Right hindlimb (tissue), 1 donor: ENCODE results near the gene FAM111A.
"Not testable (repeated sequence)": the region's sequence is repeated elsewhere in the genome, so short reads cannot be mapped to it uniquely, and the experiment has no call there.

Source experiments
- DNase-seq: peaks from one replicate; pipeline ENCODE4 v3.0.0-alpha.2; 2018

The FAM111A gene, protein sequence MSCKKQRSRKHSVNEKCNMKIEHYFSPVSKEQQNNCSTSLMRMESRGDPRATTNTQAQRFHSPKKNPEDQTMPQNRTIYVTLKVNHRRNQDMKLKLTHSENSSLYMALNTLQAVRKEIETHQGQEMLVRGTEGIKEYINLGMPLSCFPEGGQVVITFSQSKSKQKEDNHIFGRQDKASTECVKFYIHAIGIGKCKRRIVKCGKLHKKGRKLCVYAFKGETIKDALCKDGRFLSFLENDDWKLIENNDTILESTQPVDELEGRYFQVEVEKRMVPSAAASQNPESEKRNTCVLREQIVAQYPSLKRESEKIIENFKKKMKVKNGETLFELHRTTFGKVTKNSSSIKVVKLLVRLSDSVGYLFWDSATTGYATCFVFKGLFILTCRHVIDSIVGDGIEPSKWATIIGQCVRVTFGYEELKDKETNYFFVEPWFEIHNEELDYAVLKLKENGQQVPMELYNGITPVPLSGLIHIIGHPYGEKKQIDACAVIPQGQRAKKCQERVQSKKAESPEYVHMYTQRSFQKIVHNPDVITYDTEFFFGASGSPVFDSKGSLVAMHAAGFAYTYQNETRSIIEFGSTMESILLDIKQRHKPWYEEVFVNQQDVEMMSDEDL

DNA sequence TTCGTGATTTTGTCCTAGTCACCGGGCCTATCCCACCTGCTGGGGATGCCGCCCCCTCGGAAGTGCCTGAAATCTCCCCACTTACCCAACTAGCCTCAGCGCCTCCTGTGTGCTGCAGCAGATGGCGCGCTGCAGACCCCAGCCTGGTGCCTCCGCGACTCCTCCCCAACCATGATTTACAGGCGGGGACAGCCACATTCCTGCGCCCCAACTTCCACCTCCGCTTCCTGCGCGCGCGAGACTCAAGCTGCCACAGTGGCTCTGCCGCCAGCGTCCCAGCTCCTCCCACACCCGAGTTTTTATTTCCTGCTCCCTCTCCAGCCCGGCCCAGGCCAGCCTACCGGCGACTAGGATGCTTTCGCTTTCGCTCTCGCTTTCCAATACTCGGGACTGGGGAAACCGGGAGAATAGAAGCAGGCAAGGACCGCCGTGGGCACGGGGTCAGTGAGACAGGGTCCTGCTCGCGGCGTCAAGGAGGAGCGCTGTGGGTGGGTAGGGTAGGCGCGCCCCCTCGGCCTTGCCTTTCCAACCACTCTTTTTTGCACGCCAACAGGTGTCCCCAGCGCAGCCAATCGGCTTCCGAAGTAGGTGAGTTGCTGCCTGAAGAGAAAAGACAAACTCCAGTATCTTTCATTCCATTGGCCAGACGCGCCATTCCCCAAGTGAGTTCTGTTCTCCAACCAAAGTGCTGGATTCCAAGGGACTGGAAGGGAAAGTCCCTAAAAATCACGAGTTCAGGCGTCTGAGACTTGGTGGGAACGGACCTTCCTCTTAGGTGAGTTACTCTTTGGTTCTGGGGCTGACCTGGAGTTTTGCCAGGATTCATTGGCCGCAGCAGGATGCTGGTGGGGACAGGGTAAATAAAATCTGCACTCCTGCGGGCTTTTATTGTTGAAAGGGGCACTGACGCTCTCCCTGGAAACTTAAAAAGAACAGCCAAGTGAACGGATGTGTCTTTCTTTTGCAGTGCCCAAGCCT lies at the start of gene FAM111A:
Gene FAM111A, plus strand, starts transcription at position 327 of the 978 bp plus-strand sequence. CDS start 6,017 bp downstream, outside the sequence.
- peak; percentile 94 for DNase-seq

DNA sequence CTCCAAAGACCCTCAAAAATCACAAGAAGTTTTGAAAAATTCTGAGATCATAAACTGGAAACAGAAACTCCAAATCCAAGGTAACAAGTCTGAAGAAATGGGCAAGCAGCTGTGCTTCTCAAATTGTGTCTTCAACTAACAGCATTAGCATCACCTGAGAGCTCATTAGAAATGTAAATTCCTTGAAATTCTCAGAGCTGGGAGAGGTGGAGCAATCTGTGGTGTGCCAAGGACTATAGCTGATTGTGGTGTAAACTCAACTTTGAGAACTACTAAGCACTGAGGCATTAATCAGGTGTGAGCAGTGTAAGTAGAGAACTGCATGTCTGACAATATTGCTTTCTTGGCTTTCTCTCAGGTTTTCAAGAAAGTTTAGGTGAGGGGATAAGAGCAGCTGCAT lies 49.1 kb upstream of the FAM111A start:
- DNase-seq = not testable (repeated sequence)

DNA sequence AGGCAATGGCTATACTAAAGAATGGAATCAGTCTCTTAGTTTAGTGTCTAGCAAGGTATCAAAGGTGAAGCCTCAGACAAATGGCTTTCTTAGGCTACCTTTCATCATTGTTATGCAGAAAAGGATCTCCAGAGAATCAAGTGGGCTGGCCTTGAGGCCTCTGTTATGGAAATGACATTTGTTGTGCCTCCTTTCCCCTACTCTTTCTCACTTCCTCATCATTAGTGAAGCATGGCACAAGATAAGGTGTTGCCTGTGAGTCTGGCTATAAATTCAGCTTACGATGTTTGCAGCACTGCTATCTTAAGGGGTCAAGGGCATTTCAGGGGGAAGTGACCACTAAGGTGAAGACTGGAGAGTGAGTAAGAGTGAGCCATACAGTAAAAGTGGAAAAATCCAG lies 47.4 kb upstream of the FAM111A start:
- DNase-seq = not testable (repeated sequence)

DNA sequence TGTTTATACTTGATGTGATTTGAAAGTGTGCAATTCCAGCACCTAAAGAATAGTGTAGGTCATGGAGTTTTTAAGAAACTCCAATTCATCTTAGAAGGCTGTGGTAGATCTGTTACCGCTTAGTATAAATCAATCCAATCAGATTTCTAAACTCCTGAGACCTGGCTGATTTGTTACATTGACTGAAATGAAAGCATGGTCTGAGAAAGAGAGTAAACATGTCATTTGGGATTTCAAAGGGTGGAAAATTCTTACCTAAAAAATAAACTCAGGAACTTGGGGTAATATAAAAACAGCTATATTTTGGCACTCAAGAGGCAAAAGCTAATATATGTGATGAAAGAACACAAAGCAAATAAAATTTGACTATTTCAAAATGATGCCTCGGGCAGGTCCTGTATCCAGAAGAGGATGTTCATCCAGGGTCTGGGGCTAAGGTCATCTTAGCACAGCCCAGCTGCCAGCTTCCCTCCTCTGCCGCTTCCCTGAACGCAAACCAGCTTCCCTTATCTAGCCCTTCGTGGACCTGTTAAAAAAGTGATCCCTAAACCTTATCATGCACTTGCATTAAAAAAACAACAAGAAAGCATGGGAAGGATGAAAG lies 46.6 kb upstream of the FAM111A start:
- DNase-seq = not testable (repeated sequence)

DNA sequence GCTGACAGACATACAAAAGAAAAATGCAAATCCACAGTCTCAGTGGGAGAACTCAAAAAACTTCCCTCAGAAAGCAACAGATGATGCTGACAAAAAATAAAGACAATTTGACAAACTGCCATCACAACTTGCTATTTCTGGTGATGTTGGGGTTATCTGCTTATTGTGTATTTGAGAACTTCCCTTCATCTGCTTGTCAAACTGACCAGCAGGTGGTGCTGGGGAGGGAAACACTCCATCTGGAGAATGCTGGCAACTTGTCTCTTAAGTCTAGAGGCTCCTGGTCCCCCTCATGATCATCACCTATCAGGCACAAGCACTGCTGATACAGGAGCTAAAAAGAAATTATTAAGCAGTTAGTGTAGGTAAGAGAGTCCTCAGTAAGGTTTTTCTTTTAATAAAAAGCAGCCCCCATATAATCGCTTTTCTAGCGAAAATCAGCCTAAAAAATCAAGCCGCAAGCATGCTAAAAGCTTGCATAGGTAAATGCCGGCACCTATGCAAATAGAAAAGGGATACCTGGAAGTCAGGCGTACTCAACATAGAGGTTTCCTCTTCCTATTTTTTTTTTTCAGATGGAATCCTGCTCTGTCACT lies 45.4 kb upstream of the FAM111A start:
- DNase-seq = peak; percentile 53

DNA sequence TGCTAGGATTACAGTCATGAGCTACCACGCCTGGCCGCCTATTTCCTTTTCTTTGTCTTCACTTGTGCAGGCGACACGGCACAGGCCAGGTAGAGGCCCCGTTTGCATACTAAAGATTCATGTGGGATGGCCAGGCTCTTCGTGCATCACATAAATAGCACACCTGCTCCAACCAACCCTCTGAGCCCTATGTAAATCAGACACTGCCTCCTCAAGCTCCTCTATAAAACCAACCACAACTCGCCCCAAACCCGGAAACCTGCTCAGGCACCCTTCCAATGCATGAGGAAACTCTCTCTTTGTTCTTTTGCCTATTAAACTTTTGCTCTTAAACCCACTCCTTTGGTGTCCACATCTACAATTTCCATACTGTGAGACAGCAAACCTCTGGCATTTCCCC lies 44.7 kb upstream of the FAM111A start:
- not testable (repeated sequence) for DNase-seq

DNA sequence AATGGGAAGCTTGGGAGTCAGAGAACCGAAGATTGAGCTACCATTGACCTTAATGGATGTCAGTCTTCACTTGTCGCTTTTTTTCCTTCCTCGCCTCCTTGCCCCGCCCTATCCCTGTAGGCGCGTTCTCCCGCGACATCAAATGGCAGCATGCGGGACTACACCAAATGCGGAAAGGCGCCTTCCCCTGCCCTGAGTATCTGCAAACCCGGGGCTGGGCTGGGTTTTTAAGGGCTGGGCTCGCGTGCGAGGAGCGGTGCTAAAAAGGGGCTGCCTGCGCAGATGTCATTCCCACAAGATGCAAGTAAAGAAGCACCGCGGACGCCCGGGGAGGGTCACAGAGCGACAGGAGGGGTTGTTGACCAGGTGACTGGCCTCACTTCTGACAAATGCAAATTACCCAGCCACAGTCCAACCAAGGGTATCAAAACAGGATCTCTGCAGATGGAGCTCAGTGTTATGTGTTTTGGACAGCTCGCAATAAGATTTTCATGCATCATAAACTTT lies 40.3 kb upstream of the FAM111A start:
- peak; percentile 46 for DNase-seq

DNA sequence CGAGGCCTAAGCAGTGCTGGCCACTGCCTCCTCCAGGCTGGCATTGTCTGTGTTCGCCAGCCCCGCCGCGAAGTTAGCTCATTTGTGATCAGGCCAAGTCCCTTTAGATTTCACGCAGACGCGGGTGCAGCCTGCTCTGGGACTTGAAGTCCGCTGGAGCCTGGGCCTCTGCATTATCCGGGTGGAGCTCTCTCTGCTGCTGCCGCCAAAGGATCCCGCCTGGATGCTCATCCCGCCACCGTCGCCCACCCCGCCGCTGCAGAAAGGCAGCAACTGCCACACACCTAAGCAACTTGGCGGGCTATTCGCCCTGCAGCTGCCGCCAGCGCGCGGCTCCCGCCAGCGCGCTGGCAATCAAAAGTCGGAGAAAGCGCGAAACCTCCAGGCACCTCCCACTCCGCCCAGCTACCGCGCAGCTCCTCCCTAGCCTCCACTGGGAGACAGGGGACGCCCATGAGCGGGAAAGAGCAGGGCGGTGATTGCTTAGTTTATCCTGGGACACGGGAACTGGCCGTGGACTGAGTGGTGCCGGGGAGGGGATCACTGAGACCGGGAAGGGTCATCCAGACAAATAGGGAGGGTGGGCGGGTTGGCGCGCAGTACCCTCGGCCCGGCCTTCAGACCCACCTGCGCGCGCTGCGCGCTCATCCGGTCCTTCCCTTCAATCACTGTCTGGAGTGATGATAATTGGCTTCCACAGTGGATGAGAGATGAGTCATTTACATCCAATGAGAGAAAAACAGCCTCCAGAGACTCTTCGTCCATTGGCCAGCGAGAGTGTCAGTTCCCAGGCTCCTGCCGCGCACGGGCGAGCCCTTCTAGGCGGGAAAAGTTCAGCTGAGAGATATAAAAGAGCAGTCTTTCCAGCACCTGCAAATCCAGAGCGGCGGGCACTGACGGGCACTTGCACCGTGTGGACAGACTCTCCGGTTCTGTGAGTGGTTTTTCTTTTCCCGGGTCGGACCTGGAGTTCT lies 36.0 kb upstream of the FAM111A start, which contains the start of gene FAM111B:
Gene FAM111B, plus strand, starts transcription at position 875 of the 974 bp plus-strand sequence. CDS start 2,389 bp downstream, outside the sequence.
- peak; percentile 91 for DNase-seq

DNA sequence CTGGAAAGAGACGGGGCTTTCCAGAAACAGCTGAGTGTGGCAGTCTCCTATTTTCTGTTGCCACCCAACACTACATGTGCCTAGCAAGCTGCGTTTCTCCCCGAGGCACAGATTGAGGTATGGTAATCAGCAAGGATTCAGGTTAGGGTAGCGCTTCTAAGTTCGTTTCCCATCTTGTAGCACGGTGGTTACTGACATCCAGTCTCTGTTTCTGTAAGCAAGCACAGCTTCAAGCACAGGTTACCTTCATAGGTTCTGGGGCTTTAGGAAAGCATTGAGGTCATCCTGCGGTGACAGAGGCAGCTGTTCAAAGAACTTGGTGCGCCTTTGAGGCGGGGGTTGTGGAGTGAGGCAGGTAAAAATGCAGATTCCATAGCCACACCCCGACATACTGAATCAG lies 34.9 kb upstream of the FAM111A start:
- not testable (repeated sequence) for DNase-seq

DNA sequence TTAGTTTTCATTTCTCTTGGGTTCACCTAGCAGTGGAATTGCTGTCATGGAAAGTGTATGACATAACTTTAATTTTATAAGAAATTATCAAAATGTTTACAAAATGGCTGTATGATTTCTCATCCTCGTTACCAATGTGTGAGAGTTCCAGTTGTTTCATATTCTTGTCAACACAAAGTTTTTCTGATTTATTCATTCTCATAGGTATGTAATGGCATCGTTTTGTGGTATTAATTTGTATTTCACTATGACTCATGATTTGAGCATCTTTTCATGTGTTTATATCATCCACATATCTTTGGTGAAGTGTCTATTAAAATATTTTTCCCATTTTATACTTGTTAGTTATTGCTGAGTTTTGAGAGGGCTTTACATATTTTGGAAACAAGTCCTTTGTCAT lies 30.2 kb upstream of the FAM111A start:
- no peak for DNase-seq

DNA sequence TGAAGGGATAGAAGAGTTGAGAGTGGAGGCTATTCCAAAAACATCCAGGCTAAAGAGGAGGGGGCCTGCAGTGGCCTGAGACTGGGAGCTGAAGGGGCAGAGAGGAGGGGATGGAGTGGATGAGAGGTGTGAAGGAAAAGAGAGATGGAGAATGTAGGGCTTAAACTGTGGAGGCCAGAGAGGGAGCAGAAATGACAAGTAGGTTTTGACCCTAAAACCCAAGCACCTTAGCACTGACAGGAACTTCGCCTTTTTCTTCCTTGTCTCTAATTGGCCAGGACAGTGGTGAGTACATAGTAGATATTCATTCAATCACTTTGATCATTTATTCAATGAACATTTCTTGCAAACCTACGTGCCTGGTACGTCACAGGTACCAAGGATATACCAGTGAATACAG lies 28.3 kb upstream of the FAM111A start:
- no peak for DNase-seq

DNA sequence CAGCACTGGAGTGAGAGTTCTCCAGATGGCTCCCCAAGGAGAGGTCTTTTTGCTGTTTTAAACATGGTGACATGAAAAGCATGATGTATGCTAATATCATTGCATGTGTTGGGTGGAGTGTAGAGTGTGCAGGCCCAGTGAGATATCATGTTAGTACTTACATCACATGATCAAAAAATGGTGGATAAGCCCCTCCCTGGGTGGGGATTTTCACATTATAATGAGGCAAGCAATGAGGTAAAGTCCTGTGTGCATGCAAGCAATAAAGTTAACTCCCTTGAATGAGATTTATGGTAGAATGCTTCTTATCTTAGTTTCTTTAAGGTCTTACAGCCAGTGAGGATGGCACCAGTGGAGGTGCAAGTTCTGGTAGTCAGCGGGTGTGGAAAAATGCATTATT lies 27.1 kb upstream of the FAM111A start:
- no peak for DNase-seq

DNA sequence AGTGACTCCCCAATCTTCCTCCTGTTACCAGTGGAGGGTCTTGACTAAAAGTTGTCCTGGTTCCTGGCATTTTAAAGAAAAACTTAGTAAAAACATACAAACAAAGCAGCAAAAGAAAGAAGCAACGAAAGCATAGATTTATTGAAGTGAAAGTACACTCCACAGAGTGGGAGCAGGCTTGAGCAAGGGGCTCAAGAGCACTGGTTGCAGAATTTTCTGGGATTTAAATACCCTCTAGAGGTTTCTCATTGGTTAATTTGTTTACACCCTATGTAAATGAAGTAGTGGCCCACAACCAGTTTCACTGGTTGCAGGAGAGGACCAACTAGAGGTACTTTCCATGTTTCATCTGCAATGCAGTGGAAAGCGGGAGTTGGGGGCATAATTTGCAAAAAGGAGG lies 24.9 kb upstream of the FAM111A start:
- DNase-seq = no peak

DNA sequence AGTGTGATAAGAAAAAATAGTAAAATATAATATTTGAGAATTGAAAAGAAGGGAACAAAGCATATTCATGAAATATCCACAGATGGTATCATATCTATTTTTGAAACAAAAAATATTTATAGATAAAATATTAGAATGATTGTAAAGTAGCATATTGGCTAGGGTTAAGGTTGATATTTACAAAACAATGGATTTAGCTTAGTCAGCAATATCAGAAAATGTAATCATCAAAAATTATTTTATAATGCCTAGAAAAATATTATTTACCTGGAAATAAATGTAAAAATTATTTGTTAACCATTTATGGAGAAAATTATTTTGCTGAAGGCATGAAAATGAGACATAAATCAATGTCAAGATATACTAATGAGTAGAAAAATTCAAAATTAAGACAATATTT lies 22.8 kb upstream of the FAM111A start:
- DNase-seq = no peak

DNA sequence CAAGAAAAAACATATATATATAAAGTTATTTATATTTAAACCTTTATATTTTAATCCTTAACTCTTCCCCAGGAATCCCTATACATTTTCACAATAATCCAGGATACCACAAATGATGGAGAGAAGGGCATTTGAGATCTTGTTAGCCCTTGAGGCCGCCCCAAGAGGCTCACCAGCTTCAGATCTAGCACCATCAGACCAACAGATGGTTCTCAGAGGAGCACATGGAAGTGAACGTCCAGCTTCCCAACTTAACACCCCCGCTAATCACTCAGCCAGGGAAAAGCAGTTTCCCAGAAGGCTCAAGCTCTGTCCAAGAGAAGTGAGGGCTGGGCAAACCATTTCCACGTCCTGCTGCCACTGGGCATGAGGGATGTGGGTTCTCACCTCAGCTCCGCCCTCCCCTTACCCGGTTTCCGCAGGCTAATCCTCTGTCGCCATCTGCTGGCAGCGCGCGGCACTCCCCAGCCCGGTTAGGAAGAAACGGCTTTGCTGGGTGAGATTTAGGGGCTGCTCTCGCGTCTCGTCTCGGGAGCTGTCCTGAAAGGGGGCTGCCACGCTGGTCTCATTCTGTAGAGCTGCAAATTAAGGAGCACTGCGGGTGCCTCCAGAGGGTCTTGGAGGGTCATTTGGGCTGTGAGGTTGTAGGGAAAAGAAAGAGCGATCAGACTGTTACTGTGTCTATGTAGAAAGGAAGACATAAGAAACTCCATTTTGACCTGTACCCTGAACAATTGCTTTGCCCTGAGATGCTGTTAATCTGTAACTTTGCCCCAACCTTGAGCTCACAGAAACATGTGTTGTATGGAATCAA lies 6.8 kb upstream of the FAM111A start:
- DNase-seq = peak; percentile 87

DNA sequence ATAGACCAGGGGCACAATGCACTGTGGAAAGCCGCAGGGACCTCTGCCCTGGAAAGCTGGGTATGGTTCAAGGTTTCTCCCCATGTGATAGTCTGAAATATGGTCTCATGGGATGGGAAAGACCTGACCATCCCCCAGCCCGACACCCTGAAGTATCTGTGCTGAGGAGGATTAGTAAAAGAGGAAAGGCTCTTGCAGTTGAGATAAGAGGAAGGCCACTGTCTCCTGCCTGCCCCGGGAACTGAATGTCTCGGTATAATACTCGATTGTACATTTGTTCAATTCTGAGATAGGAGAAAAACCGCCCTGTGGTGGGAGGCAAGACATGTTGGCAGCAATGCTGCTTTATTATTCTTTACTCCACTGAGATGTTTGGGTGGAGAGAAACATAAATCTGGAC lies 6.1 kb upstream of the FAM111A start:
- DNase-seq = not testable (repeated sequence)

DNA sequence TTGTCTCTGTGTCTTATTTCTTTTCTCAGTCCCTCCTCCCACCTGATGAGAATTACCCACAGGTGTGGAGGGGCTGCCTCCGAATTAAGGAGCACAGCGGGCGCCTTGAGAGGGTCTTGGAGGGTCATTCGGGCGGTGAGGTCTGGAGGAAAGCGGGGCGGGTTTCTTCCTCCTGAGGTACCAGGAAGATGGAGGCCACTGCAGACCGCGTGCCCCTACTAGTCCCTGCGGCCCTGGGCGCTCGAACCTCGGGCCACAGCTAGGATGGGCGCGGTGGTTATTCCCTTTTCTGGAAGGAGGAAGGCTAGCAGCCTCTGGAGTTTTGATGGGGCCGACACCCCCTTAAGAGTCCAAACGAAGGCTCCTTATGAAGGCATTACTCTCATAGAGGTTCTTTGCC lies 5.5 kb upstream of the FAM111A start:
- no peak for DNase-seq

DNA sequence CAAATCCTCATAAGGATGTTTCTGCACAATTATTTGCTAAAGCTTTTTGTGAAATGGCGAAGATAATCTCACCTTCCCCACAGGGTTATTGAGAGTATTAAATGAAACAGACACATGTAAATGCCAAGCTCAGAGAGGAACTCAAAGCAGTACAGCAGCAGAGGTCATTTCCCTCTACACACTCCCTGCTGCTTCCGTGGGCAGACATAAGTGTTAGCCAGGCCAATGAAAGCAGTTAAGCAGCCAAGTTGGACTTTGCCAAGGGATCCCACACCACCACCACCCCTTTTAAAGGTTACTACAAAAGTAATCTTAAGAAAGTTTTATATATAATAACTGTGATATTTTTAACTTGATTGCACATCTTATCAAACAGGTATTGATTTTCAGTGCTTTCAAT lies 4.0 kb upstream of the FAM111A start:
- DNase-seq = no peak

DNA sequence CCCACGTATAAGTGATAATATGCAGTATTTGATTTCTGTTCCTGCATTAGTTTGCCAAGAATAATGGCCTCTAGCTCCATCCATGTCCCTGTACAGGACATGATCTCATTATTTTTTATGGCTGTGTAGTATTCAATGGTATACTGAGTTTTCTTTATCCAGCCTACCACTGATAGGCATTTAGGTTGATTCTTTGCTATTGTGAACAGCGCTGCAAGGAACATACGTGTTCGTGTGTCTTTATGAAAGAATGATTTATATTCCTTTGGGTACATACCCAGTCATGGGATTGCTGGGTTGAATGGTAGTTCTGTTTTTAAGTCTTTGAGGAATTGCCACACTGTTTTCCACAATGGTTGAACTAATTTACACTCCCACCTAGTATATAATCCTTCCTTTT lies 1.5 kb upstream of the FAM111A start:
- DNase-seq = no peak
